Ishikawa (cell line): Measurements from ENCODE around the gene AK4.

Source experiments
- EP300 ChIP-seq: IDR thresholded peaks from 2 replicates; pipeline ENCODE4 v1.6.1; 2012; ENCODE audit warnings: borderline replicate concordance
- FOXM1 ChIP-seq: IDR thresholded peaks from 2 replicates; pipeline ENCODE4 v1.6.1; 2012; ENCODE audit warnings: low read depth, borderline replicate concordance
- RAD21 ChIP-seq: IDR thresholded peaks from 2 replicates; pipeline ENCODE4 v1.6.1; 2012; ENCODE audit warnings: low read depth
- TAF1 ChIP-seq: IDR thresholded peaks from 2 replicates; pipeline ENCODE4 v1.6.1; 2012; ENCODE audit warnings: low read depth, mild to moderate bottlenecking
- TCF12 ChIP-seq: IDR thresholded peaks from 2 replicates; pipeline ENCODE4 v1.6.1; 2012; ENCODE audit warnings: low read depth
- YY1 ChIP-seq: IDR thresholded peaks from 2 replicates; pipeline ENCODE4 v1.6.1; 2012; ENCODE audit warnings: low read depth
- ZBTB7A ChIP-seq: IDR thresholded peaks from 2 replicates; pipeline ENCODE4 v1.6.1; 2012; ENCODE audit warnings: low read depth
- TF ChIP-seq, protein P1 (sequence below): IDR thresholded peaks from 2 replicates; pipeline ENCODE4 v1.6.1; 2012; ENCODE audit warnings: low read depth, mild to moderate bottlenecking
- TF ChIP-seq, protein P2 (sequence below): IDR thresholded peaks from 2 replicates; pipeline ENCODE4 v1.6.1; 2012

DNA sequence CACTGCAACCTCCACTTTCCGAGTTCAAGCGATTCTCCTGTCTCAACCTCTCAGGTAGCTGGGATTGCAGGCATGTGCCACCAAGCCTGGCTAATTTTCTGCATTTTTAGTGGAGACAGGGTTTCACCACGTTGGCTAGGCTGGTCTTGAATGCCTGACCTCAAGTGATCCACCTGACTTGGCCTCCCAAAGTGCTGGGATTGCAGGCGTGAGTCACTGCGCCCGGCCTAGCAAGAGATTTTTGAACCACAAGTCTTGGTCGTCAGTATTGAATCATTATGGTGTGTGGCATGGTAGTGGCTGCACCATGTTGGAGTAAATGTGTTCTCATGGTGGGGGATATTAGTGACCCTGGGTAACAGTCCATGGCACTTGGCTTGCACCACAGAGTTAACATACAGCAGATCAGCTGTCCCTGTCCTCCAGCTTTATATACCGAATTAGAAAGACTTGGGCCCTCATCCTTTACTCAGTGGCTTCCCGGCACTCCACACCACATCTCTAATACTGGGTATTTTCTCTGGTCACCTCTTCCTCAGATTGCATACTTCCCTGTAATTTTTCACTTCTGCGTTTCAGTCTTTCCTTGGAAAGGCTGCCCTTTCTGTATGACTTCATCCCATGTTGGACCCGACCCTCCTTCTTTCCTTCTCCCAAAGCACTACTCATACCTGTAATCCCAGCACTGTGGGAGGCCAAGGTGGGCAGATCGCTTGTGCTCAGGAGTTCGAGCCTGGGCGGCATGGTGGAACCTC, 25.1 kb downstream of the AK4 start:
- TF ChIP-seq ZBTB7A, result no peak
- TF ChIP-seq, protein P1, sequence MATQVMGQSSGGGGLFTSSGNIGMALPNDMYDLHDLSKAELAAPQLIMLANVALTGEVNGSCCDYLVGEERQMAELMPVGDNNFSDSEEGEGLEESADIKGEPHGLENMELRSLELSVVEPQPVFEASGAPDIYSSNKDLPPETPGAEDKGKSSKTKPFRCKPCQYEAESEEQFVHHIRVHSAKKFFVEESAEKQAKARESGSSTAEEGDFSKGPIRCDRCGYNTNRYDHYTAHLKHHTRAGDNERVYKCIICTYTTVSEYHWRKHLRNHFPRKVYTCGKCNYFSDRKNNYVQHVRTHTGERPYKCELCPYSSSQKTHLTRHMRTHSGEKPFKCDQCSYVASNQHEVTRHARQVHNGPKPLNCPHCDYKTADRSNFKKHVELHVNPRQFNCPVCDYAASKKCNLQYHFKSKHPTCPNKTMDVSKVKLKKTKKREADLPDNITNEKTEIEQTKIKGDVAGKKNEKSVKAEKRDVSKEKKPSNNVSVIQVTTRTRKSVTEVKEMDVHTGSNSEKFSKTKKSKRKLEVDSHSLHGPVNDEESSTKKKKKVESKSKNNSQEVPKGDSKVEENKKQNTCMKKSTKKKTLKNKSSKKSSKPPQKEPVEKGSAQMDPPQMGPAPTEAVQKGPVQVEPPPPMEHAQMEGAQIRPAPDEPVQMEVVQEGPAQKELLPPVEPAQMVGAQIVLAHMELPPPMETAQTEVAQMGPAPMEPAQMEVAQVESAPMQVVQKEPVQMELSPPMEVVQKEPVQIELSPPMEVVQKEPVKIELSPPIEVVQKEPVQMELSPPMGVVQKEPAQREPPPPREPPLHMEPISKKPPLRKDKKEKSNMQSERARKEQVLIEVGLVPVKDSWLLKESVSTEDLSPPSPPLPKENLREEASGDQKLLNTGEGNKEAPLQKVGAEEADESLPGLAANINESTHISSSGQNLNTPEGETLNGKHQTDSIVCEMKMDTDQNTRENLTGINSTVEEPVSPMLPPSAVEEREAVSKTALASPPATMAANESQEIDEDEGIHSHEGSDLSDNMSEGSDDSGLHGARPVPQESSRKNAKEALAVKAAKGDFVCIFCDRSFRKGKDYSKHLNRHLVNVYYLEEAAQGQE, result no peak
- TF ChIP-seq RAD21, result no peak
- no peak for TF ChIP-seq YY1
- TF ChIP-seq, protein P2, sequence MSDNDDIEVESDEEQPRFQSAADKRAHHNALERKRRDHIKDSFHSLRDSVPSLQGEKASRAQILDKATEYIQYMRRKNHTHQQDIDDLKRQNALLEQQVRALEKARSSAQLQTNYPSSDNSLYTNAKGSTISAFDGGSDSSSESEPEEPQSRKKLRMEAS, result no peak
- TF ChIP-seq EP300, result no peak
- TF ChIP-seq FOXM1, result no peak
- TF ChIP-seq TAF1, result no peak
- TF ChIP-seq TCF12, result no peak
